Gastrocnemius medialis (tissue), 4 donors: ENCODE data around the gene ITPR1. TPM values are rescaled to one million over a fixed set of nuclear protein-coding genes. Genes with fewer than 3 reads are reported as not detected.

Experiments
- ATAC-seq, 2 donors: fragments of 150-250 bp; one replicate each; pipeline ENCODE4 v1.9.1; 2016
- DNase-seq, 2 donors: peaks; one replicate each; pipeline ENCODE4 v3.0.0-alpha.2; 2019
- H3K27ac ChIP-seq, 4 donors: fragments of 200-600 bp; sonication (generic); 1 replicate in 1 of 4; 2 replicates in 3 of 4; pipeline ENCODE4 v1.5.1; 2016 to 2018; ENCODE audit warnings: mild to moderate bottlenecking in 2 of 4, moderate library complexity in 1 of 4
- H3K27me3 ChIP-seq, 3 donors: fragments of 200-600 bp; sonication (generic) in 2 of 3; 1 replicate in 1 of 3; 2 replicates in 2 of 3; pipeline versions ENCODE4 v1.5.1 to v1.6.0; 2016 to 2019; ENCODE audit warnings: mild to moderate bottlenecking in 1 of 3, moderate library complexity in 1 of 3
- H3K36me3 ChIP-seq, 2 donors: fragments of 200-600 bp; sonication (generic) in 1 of 2; one replicate each; pipeline ENCODE4 v1.5.1; 2017 to 2018
- H3K4me1 ChIP-seq, 2 donors: fragments of 200-600 bp; sonication (generic) in 1 of 2; one replicate each; pipeline ENCODE4 v1.5.1; 2016 to 2017; ENCODE audit warnings: mild to moderate bottlenecking in 2 of 2
- H3K4me3 ChIP-seq, 4 donors: fragments of 200-600 bp; sonication (generic) in 3 of 4; 1 replicate in 1 of 4; 2 replicates in 3 of 4; pipeline ENCODE4 v1.5.1; 2016 to 2019; ENCODE audit warnings: mild to moderate bottlenecking in 2 of 4
- H3K9me3 ChIP-seq, 3 donors: fragments of 200-600 bp; sonication (generic) in 2 of 3; 1 replicate in 1 of 3; 2 replicates in 2 of 3; pipeline ENCODE4 v1.5.1; 2016 to 2019
- POLR2A ChIP-seq, 2 donors: fragments of 450-650 bp; IDR thresholded peaks; one replicate each; pipeline ENCODE4 v1.6.1; 2017; ENCODE audit warnings: antibody characterized with exemption in 2 of 2, mild to moderate bottlenecking in 2 of 2, moderate library complexity in 2 of 2
- in situ Hi-C, 4 donors: fragments of 200-750 bp; cut with MboI; loops; one replicate each; pipeline versions ENCODE4 v1.15.0 to v1.8.0; 2017; ENCODE audit warnings: low sequenced_read_pairs in 4 of 4
- intact Hi-C: fragments of 100-400 bp; cut with DNase I; formaldehyde crosslinking; loops from one replicate; pipeline ENCODE4 v1.15.1; 2023; ENCODE audit warnings: low total_unique reads
- total RNA-seq, 4 donors: library from RNA; depleted of rRNA; stranded (reverse); fragments of >200 nt; gene quantifications; one replicate each; pipeline versions ENCODE4 v1.1.0 to v1.2.3, GENCODE V29; 2016
- TF ChIP-seq, protein P1 (sequence below), 5 experiments: fragments of 450-650 bp in 3 of 5; fragments of 200-600 bp in 2 of 5; sonication (generic) in 2 of 5; IDR thresholded peaks in 4 of 5; conservative IDR thresholded peaks in 1 of 5; 1 replicate in 4 of 5; 2 replicates in 1 of 5; pipeline ENCODE4 v1.5.1; 2016 to 2019; ENCODE audit warnings: antibody characterized with exemption in 5 of 5, mild to moderate bottlenecking in 3 of 5, moderate library complexity in 3 of 5

The ITPR1 gene
- total RNA-seq, 4 donors from 2014 or later = 5.5 to 21.7 (median 11.3) TPM

DNA sequence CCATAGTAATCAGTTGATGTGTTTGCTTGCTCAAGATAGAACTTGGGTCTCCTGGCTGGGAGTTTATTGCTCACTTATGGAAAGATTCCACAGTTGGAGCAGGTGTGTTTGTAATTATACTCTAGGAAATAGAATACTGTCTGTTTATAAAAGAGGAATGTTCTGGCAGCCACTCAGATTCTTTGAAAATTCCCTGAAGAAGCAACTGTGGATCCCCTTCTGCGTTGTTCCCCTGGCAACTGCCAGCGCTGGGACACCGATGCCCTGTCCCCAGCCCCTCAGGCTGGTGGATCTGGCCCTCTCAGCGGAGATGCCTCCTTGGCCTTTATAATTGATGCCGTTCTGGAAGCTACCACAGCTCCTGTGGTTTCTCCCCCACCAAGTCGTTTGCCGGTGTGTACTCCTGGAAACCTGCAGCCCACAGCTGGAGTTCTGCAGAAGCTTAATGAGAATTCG lies 225.9 kb downstream of the ITPR1 start:
- Histone ChIP-seq H3K4me3 (peak overlapping the region in 2 of 4 donors; percentile 0 to 17), H3K9me3 (no peaks in the 10 kb centered on the region), H3K4me1 (peaks cover 49 to 55% of the 10 kb centered on the region in 2 donors), H3K27ac (peak overlapping the region; percentile 69 to 81 (median 74)), H3K36me3 (no peaks in the 10 kb centered on the region), H3K27me3 (no peaks in the 10 kb centered on the region)
- no peak for TF ChIP-seq POLR2A (IDR thresholded peaks at IDR 0.05)
- TF ChIP-seq, protein P1, sequence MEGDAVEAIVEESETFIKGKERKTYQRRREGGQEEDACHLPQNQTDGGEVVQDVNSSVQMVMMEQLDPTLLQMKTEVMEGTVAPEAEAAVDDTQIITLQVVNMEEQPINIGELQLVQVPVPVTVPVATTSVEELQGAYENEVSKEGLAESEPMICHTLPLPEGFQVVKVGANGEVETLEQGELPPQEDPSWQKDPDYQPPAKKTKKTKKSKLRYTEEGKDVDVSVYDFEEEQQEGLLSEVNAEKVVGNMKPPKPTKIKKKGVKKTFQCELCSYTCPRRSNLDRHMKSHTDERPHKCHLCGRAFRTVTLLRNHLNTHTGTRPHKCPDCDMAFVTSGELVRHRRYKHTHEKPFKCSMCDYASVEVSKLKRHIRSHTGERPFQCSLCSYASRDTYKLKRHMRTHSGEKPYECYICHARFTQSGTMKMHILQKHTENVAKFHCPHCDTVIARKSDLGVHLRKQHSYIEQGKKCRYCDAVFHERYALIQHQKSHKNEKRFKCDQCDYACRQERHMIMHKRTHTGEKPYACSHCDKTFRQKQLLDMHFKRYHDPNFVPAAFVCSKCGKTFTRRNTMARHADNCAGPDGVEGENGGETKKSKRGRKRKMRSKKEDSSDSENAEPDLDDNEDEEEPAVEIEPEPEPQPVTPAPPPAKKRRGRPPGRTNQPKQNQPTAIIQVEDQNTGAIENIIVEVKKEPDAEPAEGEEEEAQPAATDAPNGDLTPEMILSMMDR (IDR thresholded peaks at IDR 0.05 in 4 of 5, conservative IDR thresholded peaks at IDR 0.05 in 1 of 5) = no peak
- in situ Hi-C loops (loop anchor here (5.0 to 25.0 kb wide), 6 partner anchors 256 to 493 kb away; partner anchors contain the start of gene BHLHE40 (in 2 of the 4)), intact Hi-C loops (loop anchor here (2.0 to 10.0 kb wide), 3 partner anchors 258 to 476 kb away; no protein-coding TSS in a partner anchor)
- peak; percentile 48 to 65 for ATAC-seq
- no peak for DNase-seq

DNA sequence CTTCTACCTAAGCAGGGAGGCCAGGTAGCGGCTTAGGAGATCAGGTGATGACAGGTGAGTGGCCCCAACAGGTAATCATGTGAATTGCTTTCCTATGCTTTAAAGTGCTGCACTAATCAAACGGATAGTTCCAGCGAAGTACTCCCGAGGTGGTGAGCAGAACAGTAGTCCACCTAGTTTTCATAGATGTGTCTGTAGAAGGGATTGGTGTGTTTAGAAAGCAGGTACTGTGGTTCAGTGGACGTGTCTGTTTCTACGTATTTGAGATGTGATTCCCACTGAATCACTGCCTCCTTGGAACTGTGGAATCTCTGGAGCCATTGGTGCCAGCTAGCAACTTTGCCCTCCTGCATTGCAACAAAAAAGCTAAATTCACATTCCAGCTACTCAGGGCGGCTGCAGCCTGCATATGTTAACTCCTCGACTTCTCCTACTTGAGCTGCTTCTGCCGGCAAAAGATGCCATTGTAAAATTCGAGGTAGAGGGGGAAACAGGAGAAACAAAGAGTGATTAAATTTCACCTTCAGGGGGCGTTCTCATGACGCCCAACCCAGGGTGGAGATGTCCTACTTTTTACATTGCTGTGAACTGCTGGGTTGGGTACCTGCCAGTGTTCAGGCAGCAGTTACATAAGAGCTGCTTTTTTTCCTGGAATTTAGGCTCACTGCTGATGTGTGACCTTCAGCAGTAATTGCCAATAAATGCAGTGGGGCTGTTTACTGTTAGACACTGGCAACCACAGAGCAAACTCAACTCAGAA lies 227.3 kb downstream of the ITPR1 start:
- in situ Hi-C loops = loop anchor here in 2 of 4 donors (5.0 to 25.0 kb wide), 4 partner anchors 104 to 492 kb away; partner anchors contain the start of gene BHLHE40 (in 1 of the 2)

DNA sequence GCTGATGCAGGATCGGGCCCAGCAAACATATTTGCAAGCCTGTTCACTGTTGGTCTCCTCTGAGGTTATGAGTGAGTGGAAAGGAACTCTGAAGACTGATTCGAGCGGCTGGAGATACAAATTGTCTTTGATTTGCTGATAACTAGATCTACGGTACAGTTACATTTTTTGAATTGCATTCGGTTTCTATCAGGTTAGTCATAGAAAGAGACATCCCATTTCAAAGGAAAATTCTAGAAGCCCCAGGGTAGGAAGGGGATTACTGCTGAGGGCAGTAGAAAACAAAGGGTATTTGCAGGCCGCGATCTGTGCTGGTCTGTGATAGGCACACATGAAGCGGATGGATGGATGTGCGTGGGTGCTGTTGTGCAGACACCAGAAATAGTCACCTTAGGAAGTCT lies 228.4 kb downstream of the ITPR1 start:
- Histone ChIP-seq H3K4me1 (peaks cover 49 to 55% of the 10 kb centered on the region in 2 donors), H3K9me3 (no peaks in the 10 kb centered on the region), H3K36me3 (no peaks in the 10 kb centered on the region), H3K4me3 (no peak overlapping the region), H3K27ac (peak overlapping the region; percentile 33 to 81 (median 54)), H3K27me3 (no peaks in the 10 kb centered on the region)
- in situ Hi-C loops = loop anchor here in 2 of 4 donors (5.0 to 25.0 kb wide), 4 partner anchors 103 to 491 kb away; partner anchors contain the start of gene BHLHE40 (in 1 of the 2)
- ATAC-seq = no peak
- no peak for DNase-seq
- intact Hi-C loops = loop anchor here (5.0 kb wide), 1 partner anchor 86 kb away; no protein-coding TSS in a partner anchor
- TF ChIP-seq, protein P1 (IDR thresholded peaks at IDR 0.05 in 4 of 5, conservative IDR thresholded peaks at IDR 0.05 in 1 of 5) = no peak
- no peak for TF ChIP-seq POLR2A (IDR thresholded peaks at IDR 0.05)

More for the DNA sequence above, 227.3 kb downstream of the ITPR1 start:
- intact Hi-C loops = loop anchor here (1.0 to 5.0 kb wide), 2 partner anchors 87 to 306 kb away; no protein-coding TSS in a partner anchor
- Histone ChIP-seq H3K4me3 (no peak overlapping the region), H3K27ac (peak overlapping the region; percentile 69 to 81 (median 74)), H3K9me3 (no peaks in the 10 kb centered on the region), H3K27me3 (no peaks in the 10 kb centered on the region), H3K4me1 (peaks cover 49 to 55% of the 10 kb centered on the region in 2 donors), H3K36me3 (no peaks in the 10 kb centered on the region)
- ATAC-seq = peak; percentile 46 to 48
- DNase-seq = peak; percentile 38 to 57
- TF ChIP-seq, protein P1 (IDR thresholded peaks at IDR 0.05 in 4 of 5, conservative IDR thresholded peaks at IDR 0.05 in 1 of 5) = peak in 3 of 5 experiments; percentile 29 to 36 (median 31)
- no peak for TF ChIP-seq POLR2A (IDR thresholded peaks at IDR 0.05)

DNA sequence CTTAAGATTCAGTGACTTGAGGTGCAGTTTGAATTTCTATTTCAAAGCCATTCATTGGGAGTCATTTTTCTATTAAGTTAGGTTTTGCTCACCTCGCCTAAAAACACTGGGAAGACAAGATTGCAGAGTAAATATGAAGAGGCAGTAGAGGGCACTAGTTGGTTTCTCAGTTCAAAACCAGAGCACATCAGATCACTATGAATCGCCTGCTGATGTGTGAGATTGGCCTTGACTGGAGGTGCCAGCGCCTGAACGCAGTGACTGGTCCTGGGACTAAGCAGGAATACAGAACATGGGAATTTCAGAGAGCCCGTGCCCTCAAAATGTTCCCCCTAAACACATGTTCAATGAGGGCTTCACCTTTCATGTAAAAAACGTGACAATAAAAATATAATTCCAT lies 229.0 kb downstream of the ITPR1 start:
- DNase-seq (peak in 1 of 2 donors; percentile 58), ATAC-seq (peak; percentile 75 to 84)
- Histone ChIP-seq H3K27me3 (no peaks in the 10 kb centered on the region), H3K9me3 (no peaks in the 10 kb centered on the region), H3K36me3 (no peaks in the 10 kb centered on the region), H3K4me1 (peaks cover 46 to 51% of the 10 kb centered on the region in 2 donors), H3K4me3 (no peak overlapping the region), H3K27ac (peak overlapping the region; percentile 33 to 81 (median 54))
- intact Hi-C loops (loop anchor here (1.0 to 5.0 kb wide), 3 partner anchors 59 to 104 kb away; no protein-coding TSS in a partner anchor), in situ Hi-C loops (loop anchor here in 2 of 4 donors (5.0 to 25.0 kb wide), 4 partner anchors 103 to 490 kb away; partner anchors contain the start of gene BHLHE40 (in 1 of the 2))
- TF ChIP-seq, protein P1 (IDR thresholded peaks at IDR 0.05 in 4 of 5, conservative IDR thresholded peaks at IDR 0.05 in 1 of 5) = peak in 3 of 5 experiments; percentile 29 to 49 (median 41)
- TF ChIP-seq POLR2A (IDR thresholded peaks at IDR 0.05) = no peak
